Measurements from ENCODE around the gene CHL1. TPM values are rescaled to one million over a fixed set of nuclear protein-coding genes. Genes with fewer than 3 reads are reported as not detected.

Gene CHL1
- total RNA-seq, 1 donor from 2014 or later, result 20.2 TPM

- no peak overlapping the region for H3K27ac ChIP-seq
- intact Hi-C loops (cut with DNase I), result no loop called here
- H3K27me3 ChIP-seq (ENCODE audit: low read depth), result no peaks in the 10 kb centered on the region
- H3K4me1 ChIP-seq, result no peaks in the 10 kb centered on the region
- no peak for ATAC-seq
- H3K9me3 ChIP-seq, result no peaks in the 10 kb centered on the region
- TF ChIP-seq, protein P1, sequence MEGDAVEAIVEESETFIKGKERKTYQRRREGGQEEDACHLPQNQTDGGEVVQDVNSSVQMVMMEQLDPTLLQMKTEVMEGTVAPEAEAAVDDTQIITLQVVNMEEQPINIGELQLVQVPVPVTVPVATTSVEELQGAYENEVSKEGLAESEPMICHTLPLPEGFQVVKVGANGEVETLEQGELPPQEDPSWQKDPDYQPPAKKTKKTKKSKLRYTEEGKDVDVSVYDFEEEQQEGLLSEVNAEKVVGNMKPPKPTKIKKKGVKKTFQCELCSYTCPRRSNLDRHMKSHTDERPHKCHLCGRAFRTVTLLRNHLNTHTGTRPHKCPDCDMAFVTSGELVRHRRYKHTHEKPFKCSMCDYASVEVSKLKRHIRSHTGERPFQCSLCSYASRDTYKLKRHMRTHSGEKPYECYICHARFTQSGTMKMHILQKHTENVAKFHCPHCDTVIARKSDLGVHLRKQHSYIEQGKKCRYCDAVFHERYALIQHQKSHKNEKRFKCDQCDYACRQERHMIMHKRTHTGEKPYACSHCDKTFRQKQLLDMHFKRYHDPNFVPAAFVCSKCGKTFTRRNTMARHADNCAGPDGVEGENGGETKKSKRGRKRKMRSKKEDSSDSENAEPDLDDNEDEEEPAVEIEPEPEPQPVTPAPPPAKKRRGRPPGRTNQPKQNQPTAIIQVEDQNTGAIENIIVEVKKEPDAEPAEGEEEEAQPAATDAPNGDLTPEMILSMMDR (IDR thresholded peaks at IDR 0.05), result no peak
- no peak overlapping the region for H3K4me3 ChIP-seq
- DNase-seq, result no peak
- H3K36me3 ChIP-seq, result no peaks in the 10 kb centered on the region
Observed at GRCh38 chr3:173886-174285, 22.7 kb upstream of the CHL1 start.

DNA sequence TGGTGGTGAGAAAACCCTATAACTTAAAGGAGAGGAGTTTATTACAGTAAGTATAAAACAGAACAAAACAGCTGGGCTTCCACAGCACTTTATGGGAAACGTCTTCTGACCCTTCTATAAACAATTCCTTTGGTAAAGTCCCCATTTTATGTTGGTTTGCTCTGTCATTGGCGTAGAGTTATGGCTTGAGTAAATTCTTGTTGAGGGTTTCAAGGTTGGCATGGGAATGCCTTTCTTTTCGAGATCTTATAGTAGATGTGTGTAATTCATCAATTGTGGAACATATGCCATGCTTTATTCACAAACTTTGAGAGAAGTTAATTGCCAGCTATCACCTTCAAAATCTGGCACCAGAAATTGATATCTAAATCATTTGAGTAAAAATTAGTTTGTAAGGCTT lies 11.6 kb upstream of the CHL1 start:
- no peak overlapping the region for H3K4me3 ChIP-seq
- no peaks in the 10 kb centered on the region for H3K4me1 ChIP-seq
- TF ChIP-seq, protein P1 (IDR thresholded peaks at IDR 0.05), result no peak
- H3K36me3 ChIP-seq, result no peaks in the 10 kb centered on the region
- no peak for DNase-seq
- intact Hi-C loops (cut with DNase I), result no loop called here
- H3K27ac ChIP-seq, result no peak overlapping the region
- no peaks in the 10 kb centered on the region for H3K9me3 ChIP-seq
- H3K27me3 ChIP-seq (ENCODE audit: low read depth), result no peaks in the 10 kb centered on the region
- no peak for ATAC-seq

- intact Hi-C loops (cut with DNase I), result no loop called here
- DNase-seq, result no peak
- H3K9me3 ChIP-seq, result no peaks in the 10 kb centered on the region
- TF ChIP-seq, protein P1 (IDR thresholded peaks at IDR 0.05), result no peak
- H3K4me3 ChIP-seq, result no peak overlapping the region
- H3K27me3 ChIP-seq (ENCODE audit: low read depth), result peaks cover 18% of the 10 kb centered on the region
- no peak overlapping the region for H3K27ac ChIP-seq
- H3K36me3 ChIP-seq, result no peaks in the 10 kb centered on the region
- ATAC-seq, result no peak
- peaks cover 5% of the 10 kb centered on the region for H3K4me1 ChIP-seq
Observed at GRCh38 chr3:192215-192929, 4.2 kb upstream of the CHL1 start.

DNA sequence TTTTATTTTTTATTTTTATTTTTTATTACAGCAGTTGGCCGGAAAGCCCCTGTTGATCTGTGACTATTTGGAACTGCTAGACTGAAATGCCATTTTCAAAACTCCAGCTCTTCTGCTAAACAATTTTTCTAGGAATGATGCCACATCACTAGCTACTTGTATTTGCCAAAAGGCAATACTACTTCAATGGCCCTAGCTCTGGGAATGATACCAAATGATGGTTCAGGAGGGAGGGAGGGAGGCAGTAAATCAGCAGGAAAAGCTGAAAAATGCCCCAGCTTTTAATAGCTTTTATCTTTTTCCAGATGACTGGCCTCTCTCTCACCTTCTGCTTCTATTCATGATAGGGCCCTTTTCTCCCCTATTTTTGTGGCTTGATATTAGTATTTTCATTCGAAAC lies 2.6 kb upstream of the CHL1 start:
- TF ChIP-seq, protein P1 (IDR thresholded peaks at IDR 0.05), result no peak
- H3K27ac ChIP-seq, result no peak overlapping the region
- H3K36me3 ChIP-seq, result no peaks in the 10 kb centered on the region
- H3K4me3 ChIP-seq, result no peak overlapping the region
- DNase-seq, result no peak
- intact Hi-C loops (cut with DNase I), result no loop called here
- peaks cover 34% of the 10 kb centered on the region for H3K27me3 ChIP-seq (ENCODE audit: low read depth)
- H3K9me3 ChIP-seq, result no peaks in the 10 kb centered on the region
- H3K4me1 ChIP-seq, result peaks cover 13% of the 10 kb centered on the region
- ATAC-seq, result no peak

DNA sequence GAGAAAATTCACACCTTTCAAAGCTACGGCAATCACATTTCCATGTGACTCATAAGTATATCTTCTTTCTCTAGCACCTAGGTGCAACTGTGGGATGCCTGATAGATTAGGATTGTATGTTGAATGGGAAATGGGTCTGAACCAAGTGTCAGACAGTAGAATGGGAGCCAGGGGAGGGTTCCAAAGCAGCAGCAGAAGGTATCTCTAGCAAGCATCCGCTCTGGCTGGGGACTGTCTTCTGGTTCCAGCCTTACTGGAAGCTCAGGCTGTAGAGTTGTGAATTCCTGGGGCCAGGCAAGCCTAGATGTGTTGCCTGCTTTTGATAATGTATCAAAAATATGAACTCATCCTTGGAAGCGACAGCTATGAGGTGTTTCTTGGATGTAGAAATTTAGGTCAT lies 2.1 kb upstream of the CHL1 start:
- Histone ChIP-seq H3K36me3 (no peaks in the 10 kb centered on the region), H3K4me3 (no peak overlapping the region), H3K27me3 (ENCODE audit: low read depth) (peaks cover 35% of the 10 kb centered on the region), H3K27ac (no peak overlapping the region), H3K4me1 (peaks cover 13% of the 10 kb centered on the region), H3K9me3 (no peaks in the 10 kb centered on the region)
- ATAC-seq (no peak), DNase-seq (no peak)
- TF ChIP-seq, protein P1 (IDR thresholded peaks at IDR 0.05), result no peak
- intact Hi-C loops (cut with DNase I), result no loop called here
